Endothelial cell of umbilical vein (primary cell): ENCODE measurements around the gene L3MBTL4.

Source experiments
- CTCF ChIP-seq, 2 donors: IDR thresholded peaks; 1 replicate in 1 of 2; 2 replicates in 1 of 2; pipeline ENCODE4 v1.5.1; 2011; ENCODE audit warnings: low read length in 2 of 2, mild to moderate bottlenecking in 2 of 2, moderate library complexity in 2 of 2, control low read depth in 1 of 2, inconsistent platforms in 1 of 2, low read depth in 1 of 2; ENCODE audit not compliant: insufficient read depth in 1 of 2; ENCODE audit errors: extremely low read depth in 1 of 2
- EZH2 ChIP-seq: IDR thresholded peaks from 2 replicates; pipeline ENCODE4 v1.6.1; 2012; ENCODE audit warnings: borderline replicate concordance, low read depth, mild to moderate bottlenecking, moderate library complexity, low read length, inconsistent platforms; ENCODE audit not compliant: severe bottlenecking
- FOS ChIP-seq: IDR thresholded peaks from 2 replicates; pipeline ENCODE4 v1.6.1; 2011; ENCODE audit warnings: mild to moderate bottlenecking, low read length, moderate library complexity, borderline replicate concordance; ENCODE audit not compliant: insufficient read depth
- MAX ChIP-seq: IDR thresholded peaks from 2 replicates; pipeline ENCODE4 v1.6.1; 2011; ENCODE audit not compliant: insufficient read depth, insufficient read length
- MYC ChIP-seq: IDR thresholded peaks from one replicate; pipeline ENCODE4 v1.6.1; 2011; ENCODE audit warnings: mild to moderate bottlenecking, low read depth, low read length
- POLR2A ChIP-seq: IDR thresholded peaks from 2 replicates; pipeline ENCODE4 v1.6.1; 2012; ENCODE audit warnings: low read depth, mild to moderate bottlenecking, control low read depth, low read length
- POLR2AphosphoS5 ChIP-seq: IDR thresholded peaks from 2 replicates; pipeline ENCODE4 v1.6.1; 2012; ENCODE audit warnings: low read depth, mild to moderate bottlenecking, control low read depth, low read length, moderate library complexity; ENCODE audit not compliant: insufficient read depth

- TF ChIP-seq CTCF (IDR thresholded peaks at IDR 0.05; ENCODE audit: extremely low read depth in 1 of 2, insufficient read depth in 1 of 2, low read depth in 1 of 2, low read length in 2 of 2) (no peak), POLR2A (no peak), POLR2AphosphoS5 (no peak), MAX (no peak), FOS (no peak), MYC (no peak), EZH2 (no peak)
These were observed 210.9 kb downstream of the L3MBTL4 start for GRCh38 chr18:6203791-6204190.
